Mesenteric fat pad (tissue), 1 donor: Measurements from ENCODE around the gene BLMH. TPM values are rescaled to one million over a fixed set of nuclear protein-coding genes. Genes with fewer than 3 reads are reported as not detected.
"Not testable (repeated sequence)": the region's sequence is repeated elsewhere in the genome, so short reads cannot be mapped to it uniquely, and the experiment has no call there.

Experiments used
- DNase-seq: peaks from one replicate; pipeline ENCODE4 v3.0.0-alpha.2; 2020; ENCODE audit warnings: low spot score
- total RNA-seq: library from RNA; stranded (reverse); fragmentation: NEBNext Ultra II Directional; extraction: Animal tissue kit (Norgen Biotek cat#: 25700); gene quantifications from one replicate; pipeline ENCODE4 v1.2.1, GENCODE V29; 2021
- donor health status: DM: yes; HTN: yes; CAD: no.

BLMH gene
- total RNA-seq, 1 donor from 2014 or later, result 26.8 TPM

GRCh38 chr17:30230596-30231125 is 61.1 kb downstream of the BLMH start:
- DNase-seq, result peak; percentile 33

DNA sequence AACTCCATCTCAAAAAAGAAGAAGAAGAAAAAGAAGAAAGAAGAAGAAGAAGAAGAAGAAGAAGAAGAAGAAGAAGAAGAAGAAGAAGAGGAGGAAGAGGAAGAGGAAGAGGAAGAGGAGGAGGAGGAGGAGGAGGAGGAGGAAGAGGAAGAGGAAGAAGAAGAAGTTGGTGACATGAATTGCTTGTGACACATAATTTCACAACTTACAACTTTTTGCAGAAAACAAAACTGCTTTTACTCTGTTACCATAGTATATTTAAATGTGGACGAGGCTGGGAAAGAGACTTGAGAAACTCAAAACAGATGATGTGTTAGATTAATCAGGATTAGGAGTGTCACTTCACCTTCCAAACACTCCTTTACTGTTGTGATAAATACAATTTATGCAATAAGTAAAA is 61.7 kb downstream of the BLMH start:
- DNase-seq, result not testable (repeated sequence)

DNA sequence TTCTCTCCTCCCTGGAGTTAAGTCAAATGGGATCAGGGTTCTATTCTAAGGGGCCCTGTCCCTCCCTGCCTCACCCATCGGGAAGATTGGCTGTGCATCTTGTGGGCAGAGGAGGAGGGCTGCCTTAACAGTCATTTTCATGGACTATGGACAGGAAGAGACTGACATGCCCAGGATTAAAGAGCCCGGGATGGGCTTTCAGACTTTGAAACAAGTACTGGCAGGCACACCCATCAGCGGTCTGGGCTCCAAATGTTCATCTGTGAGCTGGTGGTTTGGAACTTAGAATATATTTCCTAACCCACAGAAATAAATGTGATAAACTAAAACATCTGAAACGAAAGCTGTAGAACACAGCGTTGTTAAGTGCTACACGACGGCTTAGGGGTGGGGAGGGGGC is 62.7 kb downstream of the BLMH start:
- no peak for DNase-seq

DNA sequence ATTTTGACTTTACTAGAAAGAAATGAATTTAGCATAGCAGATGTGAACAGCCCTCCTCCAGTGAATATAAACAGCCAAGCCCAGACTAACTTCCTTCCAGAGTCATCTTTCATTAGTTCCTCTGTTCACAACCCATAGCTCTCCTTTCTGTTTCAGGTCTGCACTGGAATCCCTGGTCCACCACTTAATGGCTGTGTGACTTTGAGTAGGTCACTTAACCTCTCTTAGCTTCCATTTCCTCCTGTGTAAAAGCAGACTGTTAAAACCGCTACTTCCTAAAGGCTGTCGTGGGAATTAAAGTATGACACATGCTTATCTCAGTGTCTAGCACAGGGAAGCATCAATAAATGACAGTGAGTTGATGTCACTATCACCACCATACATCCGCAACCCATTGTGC is 63.7 kb downstream of the BLMH start:
- DNase-seq, result no peak

DNA sequence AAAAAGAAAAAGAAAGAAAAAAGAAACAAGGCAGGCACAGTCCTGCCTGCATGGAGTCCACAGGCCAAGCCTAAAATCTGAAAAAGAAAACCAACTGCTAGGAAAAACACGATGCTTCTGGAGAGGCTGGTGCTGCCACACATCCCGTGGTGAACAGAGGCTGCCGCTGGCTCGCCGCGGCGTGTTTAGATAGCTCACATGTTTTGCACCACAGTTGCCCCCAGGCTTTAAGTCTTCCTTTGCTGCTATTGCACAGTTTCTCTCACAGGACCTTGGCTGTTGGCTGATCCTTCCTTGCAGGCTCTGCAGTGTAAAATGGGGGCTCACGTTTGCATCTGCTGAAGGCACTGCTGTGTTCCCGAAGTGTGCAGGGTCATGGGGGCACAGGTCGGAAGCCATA is 64.9 kb downstream of the BLMH start:
- peak; percentile 45 for DNase-seq

- DNase-seq, result peak; percentile 64
Measured at GRCh38 chr17:30225919-30226553, 65.7 kb downstream of the BLMH start.

DNA sequence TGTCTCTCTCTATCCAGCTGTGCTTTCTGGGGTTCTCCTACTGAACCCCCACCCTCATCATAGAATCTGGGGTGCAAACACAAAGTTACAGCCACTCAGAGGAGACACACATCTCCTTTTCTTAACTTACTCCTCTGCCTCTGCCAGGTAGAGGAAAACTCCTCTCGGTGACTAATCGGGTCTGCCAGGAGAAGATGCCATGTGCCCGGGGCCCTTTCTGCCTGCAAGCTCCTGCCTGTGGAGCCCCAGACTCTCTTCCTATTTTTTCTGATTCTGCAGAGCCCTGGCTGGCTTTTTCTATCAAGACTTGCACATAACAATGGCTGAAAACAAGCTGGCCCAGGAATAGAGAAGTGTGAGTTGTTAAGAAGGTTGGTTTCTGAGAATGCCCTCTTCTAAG is 66.6 kb downstream of the BLMH start:
- peak; percentile 26 for DNase-seq

DNA sequence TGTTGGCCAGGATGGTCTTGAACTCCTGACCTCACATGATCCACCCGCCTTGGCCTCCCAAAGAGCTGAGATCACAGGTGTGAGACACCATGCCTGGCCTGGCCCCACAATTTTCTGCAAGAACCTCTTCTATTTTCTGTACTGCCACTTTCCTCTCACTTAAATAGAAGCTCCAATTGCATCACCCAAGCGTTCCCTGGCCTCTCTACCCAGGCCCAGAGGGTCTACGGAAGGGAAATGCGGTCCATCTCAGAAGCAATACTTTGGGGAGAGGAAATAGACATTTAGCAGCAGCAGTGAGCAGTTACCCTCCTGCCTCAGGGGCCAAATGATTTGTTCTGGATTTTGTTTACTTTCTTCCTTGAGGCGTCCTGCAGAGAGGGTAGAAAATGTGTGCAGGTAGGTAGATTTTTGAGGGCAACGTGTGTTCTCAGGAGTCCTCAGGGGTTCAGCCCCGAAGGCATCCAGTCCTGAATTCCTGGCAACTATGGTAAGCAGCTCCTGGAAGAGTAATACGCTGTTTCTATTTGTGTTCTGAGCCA is 67.3 kb downstream of the BLMH start:
- DNase-seq, result no peak

- DNase-seq, result peak; percentile 65
Measured at GRCh38 chr17:30222721-30223175, 69.0 kb downstream of the BLMH start.

DNA sequence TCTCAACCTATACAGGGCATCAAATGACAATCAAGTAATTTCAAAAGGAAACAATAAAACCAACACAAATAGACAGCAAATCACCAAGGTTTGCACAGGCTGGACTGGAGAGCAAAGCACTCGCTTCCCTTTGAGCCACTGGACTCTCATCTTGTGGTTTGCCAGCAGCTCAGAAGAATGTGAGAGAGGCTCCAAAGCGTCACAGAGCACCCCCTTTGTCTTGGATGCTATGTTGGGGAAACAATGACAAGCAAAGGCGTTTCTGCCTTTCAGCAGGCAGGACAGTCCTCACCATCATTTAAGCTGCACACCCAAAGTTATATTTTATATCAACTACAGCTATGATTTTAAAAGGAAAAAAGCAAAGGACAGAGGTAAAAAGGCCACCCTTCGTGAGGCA is 69.5 kb downstream of the BLMH start:
- DNase-seq, result peak; percentile 8

DNA sequence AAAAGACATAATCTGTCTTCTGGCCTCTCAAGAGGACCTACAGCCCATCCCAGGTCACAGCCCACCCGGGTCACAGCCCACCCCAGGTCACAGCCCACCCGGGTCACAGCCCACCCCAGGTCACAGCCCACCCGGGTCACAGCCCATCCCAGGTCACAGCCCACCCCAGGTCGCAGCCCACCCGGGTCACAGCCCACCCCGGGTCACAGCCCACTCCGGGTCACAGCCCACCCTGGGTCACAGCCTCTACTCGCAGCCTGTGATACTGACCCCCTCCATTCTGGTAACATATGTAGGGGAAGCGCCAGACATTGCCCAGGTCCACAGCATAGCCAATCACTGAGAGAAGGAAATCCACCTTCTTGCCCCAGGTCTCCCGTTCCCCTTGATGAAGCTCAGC is 70.4 kb downstream of the BLMH start:
- no peak for DNase-seq

DNA sequence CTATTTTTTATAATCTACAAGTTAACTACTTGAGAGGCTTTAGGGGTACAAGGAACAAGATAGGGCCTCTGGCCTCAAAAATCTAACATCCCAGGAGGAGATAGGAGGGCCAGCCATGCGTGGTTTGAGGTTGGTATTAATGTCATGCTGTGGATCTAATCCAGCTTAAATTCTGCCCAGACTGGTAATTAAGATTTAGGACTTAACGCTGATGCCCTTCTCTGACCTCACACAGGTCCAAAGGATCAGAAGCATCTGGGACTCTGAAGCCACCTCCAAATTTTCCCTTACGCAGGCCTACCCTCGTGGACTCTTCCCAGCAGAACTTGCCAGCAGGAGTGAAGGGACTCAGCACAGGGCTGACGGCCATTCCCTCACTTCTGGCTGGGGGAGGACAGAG is 71.3 kb downstream of the BLMH start:
- DNase-seq, result no peak

DNA sequence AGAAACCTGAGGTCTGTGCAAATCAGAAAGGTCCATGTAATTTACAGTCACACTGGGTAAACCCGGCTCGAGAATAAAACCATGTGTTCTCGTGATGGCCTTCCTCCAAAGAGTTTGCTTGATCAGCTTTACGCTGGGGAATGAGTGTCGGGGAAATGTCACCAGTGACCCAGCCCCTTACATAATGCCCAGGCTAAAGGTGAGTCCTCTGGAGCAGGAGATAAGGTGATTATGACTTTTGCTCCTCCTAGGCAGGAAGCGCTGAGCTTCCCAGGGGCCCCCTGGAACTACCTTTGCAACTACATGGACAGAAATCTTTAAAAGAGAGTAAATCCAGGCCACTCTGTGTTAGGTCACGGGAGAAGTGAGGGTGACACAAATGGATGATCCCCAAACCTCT is 71.9 kb downstream of the BLMH start:
- DNase-seq, result no peak

DNA sequence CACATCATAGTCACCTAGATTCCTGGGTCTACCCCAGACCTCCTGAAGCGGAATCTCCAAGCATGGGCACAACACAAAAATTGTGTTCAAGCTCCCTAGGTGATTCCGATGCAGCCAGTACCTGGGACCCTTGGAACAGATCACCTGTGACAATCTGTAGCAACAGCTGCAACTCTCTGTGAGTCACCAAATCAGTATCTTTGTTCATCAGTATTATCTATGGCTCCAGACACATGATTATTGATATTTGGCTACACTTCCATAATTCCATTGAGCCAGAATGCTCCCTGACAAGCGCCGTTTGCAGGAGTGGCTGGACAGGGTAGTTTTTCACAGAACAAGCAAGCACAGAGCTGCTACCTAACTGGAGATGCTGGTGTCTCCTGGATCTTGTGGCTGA is 72.4 kb downstream of the BLMH start:
- DNase-seq, result no peak

DNA sequence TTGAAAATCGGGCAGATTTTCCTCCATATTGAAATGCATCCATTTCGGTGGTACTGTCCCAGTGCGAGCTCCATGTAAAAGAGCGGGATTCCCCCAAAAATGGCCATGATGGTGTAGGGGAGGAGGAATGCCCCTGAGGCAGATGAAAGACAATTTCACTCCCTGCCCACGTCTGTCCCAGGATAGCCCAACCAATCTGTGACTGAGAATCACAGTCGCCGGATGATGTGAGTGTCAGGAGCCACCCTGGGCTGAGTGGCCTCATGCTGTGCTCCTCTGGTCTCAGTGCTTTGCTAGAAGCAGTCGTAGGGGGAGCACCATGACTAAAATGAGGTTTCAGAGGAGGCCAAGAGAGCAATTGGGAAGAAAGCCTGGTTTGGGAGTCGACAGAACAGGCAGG is 72.9 kb downstream of the BLMH start:
- DNase-seq, result peak; percentile 67

DNA sequence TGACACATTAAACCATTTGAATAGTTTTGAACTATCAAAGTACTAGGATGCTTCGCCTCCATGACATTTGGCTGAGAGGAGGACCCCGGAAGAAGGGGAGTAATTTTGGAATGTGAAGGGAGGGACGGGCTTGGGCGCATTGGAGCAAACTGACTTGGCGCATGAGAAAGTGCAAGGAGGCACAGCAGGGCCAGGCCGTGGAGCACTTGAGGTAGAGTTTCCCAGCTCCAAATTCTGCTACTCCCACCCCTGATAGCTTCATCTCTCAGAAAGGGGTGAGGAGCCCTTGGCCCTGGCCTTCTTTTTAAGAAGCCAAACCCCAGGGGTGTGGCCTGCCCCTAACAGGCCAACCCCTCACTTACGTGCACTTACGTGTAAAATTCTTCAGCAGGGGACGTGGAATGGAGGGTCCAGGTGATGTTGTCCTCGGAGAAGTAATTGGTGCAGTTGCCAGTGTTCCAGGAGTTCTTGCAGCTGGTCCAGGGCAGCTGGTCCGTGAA is 73.9 kb downstream of the BLMH start:
- peak; percentile 69 for DNase-seq

DNA sequence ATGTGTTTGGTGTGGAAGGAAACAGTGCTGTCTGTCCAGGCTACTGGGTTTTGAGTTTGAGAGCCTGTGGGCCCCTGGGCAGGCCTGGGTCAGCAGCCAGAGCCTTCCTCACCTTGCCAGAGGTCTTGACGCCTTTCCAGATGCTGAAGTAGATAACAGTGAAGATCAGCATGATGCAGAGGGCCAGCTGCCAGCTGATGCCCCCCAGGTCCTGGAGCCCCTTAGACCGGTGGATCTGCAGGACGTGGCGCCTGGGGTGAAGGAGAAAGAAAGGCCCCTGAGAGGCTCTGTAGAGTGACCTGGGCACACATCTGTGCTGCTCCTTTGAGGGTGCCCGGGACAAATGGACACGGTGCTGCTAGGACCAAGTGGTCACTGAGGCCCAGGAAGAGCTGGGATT is 74.7 kb downstream of the BLMH start:
- peak; percentile 30 for DNase-seq

DNA sequence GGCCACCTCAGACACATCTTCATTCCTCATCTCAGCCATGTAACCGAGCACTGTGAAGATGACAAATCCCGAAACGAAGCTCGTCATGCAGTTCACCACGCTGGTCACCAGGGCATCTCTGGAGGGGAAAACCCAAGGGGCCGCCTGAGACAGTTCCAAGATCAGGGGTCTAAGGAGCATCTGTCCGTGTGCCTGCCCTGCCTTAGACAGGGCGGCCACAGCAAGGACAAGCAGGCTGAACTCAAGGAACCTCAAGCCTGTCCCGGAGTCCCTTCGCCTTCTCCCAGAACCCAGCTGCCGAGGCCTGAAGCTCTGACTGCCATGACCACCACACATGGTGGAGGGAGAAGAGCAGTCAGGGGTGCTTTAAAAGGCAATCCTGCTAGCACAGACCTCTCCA is 79.0 kb downstream of the BLMH start:
- DNase-seq, result peak; percentile 65

- peak; percentile 26 for DNase-seq
Measured at GRCh38 chr17:30211371-30211770, 80.4 kb downstream of the BLMH start.

DNA sequence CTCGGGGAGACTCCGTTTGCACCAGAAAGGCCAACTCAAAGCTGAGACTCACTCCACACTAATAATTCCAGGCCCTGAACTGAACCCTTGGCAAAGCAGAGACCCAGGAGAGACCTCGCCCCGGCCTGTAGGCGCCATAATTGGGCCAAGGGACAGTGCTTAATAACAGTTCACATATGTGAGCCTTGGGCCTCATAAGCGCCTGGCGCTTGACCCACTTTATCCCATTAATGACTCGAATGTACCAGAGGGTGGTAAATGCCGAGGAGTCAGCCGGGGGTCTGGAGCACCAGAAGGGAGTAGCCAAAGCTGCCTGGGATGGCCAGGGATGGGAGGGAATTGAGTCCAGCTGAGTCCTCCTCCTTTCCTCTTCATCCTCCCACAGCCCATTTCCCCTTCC is 80.8 kb downstream of the BLMH start:
- DNase-seq, result peak; percentile 83

GRCh38 chr17:30210366-30210765 is 81.4 kb downstream of the BLMH start:
- peak; percentile 68 for DNase-seq

GRCh38 chr17:30209930-30210329 is 81.8 kb downstream of the BLMH start:
- DNase-seq, result no peak

- DNase-seq, result no peak
Measured at GRCh38 chr17:30208214-30208613, 83.5 kb downstream of the BLMH start.
